Choroid plexus epithelial cell (primary cell): ENCODE data around the gene PPL.

ENCODE experiments used
- DNase-seq: peaks from one replicate; pipeline ENCODE4 v3.0.0-alpha.2; 2010; ENCODE audit warnings: low read depth
- H3K4me3 ChIP-seq: 2 replicates; pipeline ENCODE4 v1.5.1; 2011; ENCODE audit warnings: low read depth, mild to moderate bottlenecking, control low read depth, low read length, moderate library complexity
- TF ChIP-seq, protein P1 (sequence below): conservative IDR thresholded peaks from 2 replicates; pipeline ENCODE4 v1.5.1; 2011; ENCODE audit warnings: low read depth, mild to moderate bottlenecking, control low read depth, inconsistent platforms, low read length, moderate library complexity

PPL gene

DNA sequence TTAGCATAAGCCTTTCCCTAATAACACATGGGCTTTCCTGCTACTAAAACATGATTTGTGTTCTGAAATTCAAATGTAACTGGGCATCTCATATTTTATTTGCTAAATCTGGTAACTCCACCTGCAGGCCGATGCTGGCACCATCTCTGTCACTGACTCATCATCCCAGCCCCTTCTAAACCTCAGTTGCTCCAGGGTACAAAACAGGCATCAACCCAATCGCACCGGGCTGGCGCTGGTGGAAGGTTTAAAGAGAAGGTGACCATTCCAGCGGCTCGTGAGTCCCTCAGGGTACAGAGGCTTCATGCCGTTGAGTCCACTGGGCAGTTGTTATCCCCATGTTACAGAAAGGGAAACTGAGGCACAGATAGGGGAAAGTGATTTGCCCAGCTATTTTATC, 27.1 kb downstream of the PPL start:
- TF ChIP-seq, protein P1, sequence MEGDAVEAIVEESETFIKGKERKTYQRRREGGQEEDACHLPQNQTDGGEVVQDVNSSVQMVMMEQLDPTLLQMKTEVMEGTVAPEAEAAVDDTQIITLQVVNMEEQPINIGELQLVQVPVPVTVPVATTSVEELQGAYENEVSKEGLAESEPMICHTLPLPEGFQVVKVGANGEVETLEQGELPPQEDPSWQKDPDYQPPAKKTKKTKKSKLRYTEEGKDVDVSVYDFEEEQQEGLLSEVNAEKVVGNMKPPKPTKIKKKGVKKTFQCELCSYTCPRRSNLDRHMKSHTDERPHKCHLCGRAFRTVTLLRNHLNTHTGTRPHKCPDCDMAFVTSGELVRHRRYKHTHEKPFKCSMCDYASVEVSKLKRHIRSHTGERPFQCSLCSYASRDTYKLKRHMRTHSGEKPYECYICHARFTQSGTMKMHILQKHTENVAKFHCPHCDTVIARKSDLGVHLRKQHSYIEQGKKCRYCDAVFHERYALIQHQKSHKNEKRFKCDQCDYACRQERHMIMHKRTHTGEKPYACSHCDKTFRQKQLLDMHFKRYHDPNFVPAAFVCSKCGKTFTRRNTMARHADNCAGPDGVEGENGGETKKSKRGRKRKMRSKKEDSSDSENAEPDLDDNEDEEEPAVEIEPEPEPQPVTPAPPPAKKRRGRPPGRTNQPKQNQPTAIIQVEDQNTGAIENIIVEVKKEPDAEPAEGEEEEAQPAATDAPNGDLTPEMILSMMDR: no peak
- DNase-seq: no peak

DNA sequence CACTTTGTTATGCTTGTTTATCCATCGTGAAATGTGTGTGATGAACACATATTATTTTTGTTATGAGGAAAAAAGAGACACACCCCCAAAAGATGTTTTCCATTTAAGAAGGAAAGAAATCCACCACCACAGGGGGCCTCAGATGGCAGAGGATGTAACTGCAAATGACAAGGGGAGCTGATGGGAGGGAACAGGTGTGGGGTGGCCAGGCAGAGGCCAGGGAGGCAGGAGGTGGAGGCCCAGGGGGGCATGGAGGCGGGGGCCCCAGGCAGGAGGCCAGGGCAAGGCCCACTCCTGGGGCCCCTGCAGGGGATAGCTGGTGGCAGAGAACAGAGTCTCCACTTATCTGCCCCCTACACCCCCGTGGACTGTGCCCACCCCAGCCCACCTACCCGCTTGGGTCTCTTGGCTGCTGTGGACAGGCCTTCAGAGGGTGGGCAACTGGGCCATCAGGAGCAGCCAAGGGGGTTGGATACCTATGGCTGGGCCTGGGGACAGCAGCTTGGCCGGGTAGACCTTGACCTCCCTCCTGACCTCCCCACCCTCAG, 28.0 kb downstream of the PPL start:
- no peak overlapping the region for H3K4me3 ChIP-seq
- no peak for DNase-seq
- TF ChIP-seq, protein P1: no peak

More for the DNA sequence above, 27.1 kb downstream of the PPL start:
- H3K4me3 ChIP-seq: no peak overlapping the region

DNA sequence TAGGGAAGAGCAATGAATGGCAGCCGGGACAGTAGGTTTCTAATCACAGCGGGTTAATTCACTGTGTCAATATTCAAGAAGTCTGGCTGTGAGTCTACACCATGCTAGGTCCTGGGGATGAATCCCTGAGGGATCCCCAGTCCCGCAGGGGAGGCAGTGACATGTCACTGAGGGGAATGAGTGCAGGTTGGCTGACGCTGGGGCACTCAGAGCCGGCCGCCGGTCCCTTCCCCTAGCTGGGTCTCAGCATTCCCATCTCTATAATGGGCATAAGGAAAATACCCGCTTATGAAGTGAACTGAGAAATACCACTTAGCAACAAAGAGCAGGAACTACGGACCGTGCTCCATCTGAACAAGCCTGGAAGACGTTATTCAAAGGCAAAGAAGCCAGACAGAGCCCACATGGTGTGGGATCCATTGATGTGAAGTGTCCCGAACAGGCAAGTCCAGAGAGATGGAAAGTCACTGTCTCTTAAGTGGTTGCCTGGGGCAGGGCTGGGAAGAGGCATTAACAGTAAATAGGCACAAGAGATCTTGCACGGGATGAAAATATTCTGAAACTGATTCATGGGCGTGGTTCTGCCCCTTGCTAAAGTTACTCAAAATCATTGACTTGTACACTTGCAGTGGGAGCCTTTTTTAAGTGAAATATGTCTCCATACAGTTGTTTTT, 31.9 kb downstream of the PPL start:
- DNase-seq: no peak
- TF ChIP-seq, protein P1: no peak
- H3K4me3 ChIP-seq: no peak overlapping the region

DNA sequence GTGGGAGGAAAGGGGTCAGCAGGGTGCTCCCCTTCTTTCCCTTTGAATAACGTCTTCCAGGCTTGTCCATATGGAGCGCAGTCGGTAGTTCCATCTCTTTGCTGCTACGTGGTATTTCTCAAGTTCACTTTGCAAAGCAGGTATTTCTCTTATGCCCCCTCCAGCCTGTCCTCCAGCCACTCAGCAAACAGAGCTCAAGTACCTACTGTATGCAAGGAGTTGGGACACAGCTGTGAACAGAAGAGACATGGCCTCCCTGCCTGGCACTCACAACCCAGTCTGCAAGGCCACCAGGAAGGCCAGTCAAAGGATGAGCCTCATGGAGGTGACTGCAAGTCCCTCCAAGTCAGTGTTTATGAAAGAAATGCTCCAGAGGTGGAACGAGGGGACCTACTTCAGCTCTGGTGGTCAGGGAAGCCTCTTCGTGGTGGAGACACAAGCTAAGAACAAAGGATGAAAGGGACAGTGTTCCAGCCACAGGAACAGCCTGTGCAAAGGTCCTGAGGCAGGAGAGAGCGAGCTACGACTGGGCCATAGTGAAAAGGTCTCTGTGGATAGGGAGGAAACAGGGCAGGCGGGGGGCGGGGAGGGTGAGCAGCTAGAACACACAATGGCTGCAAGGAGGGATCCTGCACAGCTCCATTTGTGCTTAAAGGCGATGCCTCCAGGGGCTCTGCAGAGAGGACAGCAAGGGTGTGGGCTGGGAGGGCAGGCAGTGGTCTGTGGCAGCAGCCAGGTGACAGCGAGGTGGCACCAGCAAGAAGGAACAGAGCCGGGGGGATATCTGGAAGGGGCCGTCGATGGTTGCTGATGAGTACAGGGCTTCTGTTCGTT, 32.6 kb downstream of the PPL start:
- no peak for DNase-seq
- TF ChIP-seq, protein P1: no peak
- no peak overlapping the region for H3K4me3 ChIP-seq

DNA sequence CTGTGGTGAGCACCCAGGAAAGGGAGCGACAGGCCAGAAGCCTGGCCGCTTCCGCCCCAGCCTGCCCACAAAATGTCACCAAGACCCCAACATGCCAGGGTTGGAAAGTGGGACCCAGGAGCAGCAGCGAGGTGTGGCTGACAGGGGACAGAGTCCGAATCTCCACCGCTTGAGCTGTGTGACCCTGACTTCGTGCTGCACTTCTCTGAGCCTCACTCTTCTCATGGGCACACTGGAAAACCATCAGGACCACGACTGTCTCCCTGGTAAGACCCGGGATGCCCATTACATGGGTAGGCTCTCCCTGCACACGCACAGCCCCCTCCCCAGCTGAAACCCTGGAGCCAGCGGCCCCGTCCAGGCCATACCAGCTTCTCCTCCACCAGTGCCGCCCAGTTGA, 34.9 kb downstream of the PPL start:
- TF ChIP-seq, protein P1: no peak
- DNase-seq: no peak
- no peak overlapping the region for H3K4me3 ChIP-seq

DNA sequence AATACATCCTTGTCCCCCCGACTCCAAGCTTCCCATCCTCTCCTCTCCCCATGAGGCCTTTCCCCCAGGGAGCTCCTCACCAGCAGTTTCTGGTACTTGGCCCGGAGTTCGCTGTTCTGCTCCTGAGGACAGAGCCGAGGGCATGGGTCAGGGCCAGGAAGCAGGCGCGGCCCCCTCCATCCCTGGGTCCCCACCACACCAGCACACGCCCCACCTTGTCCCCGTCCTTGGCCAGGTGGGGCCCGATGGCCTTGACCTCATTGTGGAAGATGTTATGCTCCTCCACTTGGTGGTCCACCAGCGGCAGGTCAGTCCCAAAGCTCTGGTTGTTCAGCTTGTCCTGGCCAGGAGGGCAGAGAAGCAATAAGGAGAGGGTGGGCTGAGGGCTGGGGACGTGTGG, 36.2 kb downstream of the PPL start:
- TF ChIP-seq, protein P1: no peak
- H3K4me3 ChIP-seq: no peak overlapping the region
- no peak for DNase-seq
